Mesendoderm (in vitro differentiated cells): Measurements from ENCODE around the gene PCDHGB5.
"Not testable (repeated sequence)": the region's sequence is repeated elsewhere in the genome, so short reads cannot be mapped to it uniquely, and the experiment has no call there.

Source experiments
- DNase-seq: peaks from one replicate; pipeline ENCODE4 v3.0.0; 2013
- H2AK5ac ChIP-seq: 2 replicates; pipeline ENCODE4 v1.6.1; 2013; ENCODE audit warnings: low read length, inconsistent platforms
- H2BK120ac ChIP-seq: 2 replicates; pipeline ENCODE4 v1.6.1; 2013; ENCODE audit warnings: low read depth, mild to moderate bottlenecking, low read length, moderate library complexity, mixed read lengths
- H2BK15ac ChIP-seq: replicated peaks from 2 replicates; pipeline ENCODE4 v1.6.1; 2013; ENCODE audit warnings: low read depth, mild to moderate bottlenecking, moderate library complexity
- H2BK5ac ChIP-seq: 2 replicates; pipeline ENCODE4 v1.6.1; 2013; ENCODE audit warnings: low read length, inconsistent platforms
- H3K18ac ChIP-seq: 2 replicates; pipeline ENCODE4 v1.6.1; 2013; ENCODE audit warnings: mild to moderate bottlenecking, low read length, mixed read lengths
- H3K23ac ChIP-seq: one replicate; pipeline ENCODE4 v1.6.1; 2013; ENCODE audit warnings: low read length
- H3K27ac ChIP-seq: 2 replicates; pipeline ENCODE4 v1.5.1; 2013; ENCODE audit warnings: low read depth, mild to moderate bottlenecking, inconsistent platforms, low read length, moderate library complexity
- H3K27me3 ChIP-seq: 2 replicates; pipeline ENCODE4 v1.6.1; 2013; ENCODE audit warnings: low read length, control low read depth, mild to moderate bottlenecking, inconsistent platforms; ENCODE audit not compliant: insufficient read depth, poor library complexity
- H3K36me3 ChIP-seq: 2 replicates; pipeline ENCODE4 v1.6.1; 2013; ENCODE audit warnings: low read length, inconsistent platforms; ENCODE audit not compliant: control insufficient read depth, insufficient read depth
- H3K4ac ChIP-seq: one replicate; pipeline ENCODE4 v1.6.1; 2013; ENCODE audit warnings: low read depth, mild to moderate bottlenecking, low read length, moderate library complexity
- H3K4me1 ChIP-seq: 2 replicates; pipeline ENCODE4 v1.6.1; 2013; ENCODE audit warnings: low read depth, low read length, inconsistent platforms; ENCODE audit not compliant: control insufficient read depth
- H3K4me2 ChIP-seq: 2 replicates; pipeline ENCODE4 v1.6.1; 2013; ENCODE audit warnings: low read length
- H3K4me3 ChIP-seq: 2 replicates; pipeline ENCODE4 v1.5.1; 2013; ENCODE audit warnings: mild to moderate bottlenecking, low read length
- H3K56ac ChIP-seq: one replicate; pipeline ENCODE4 v1.6.1; 2013; ENCODE audit warnings: low read length
- H3K79me1 ChIP-seq: 2 replicates; pipeline ENCODE4 v1.6.1; 2013; ENCODE audit warnings: low read length, inconsistent platforms
- H3K79me2 ChIP-seq: 2 replicates; pipeline ENCODE4 v1.6.1; 2013; ENCODE audit warnings: mild to moderate bottlenecking, low read length; ENCODE audit not compliant: control insufficient read depth, insufficient read depth
- H3K9ac ChIP-seq: 2 replicates; pipeline ENCODE4 v1.6.1; 2013; ENCODE audit warnings: low read length, inconsistent platforms
- H4K5ac ChIP-seq: one replicate; pipeline ENCODE4 v1.6.1; 2013; ENCODE audit warnings: low read length
- H4K8ac ChIP-seq: one replicate; pipeline ENCODE4 v1.6.1; 2013; ENCODE audit warnings: low read depth, mild to moderate bottlenecking, control low read depth, low read length, moderate library complexity
- WGBS: extraction: QIAGEN DNeasy Blood & Tissue Kit; methylation state at CpG from one replicate; pipeline ENCODE4 v1.1.7; 2013; ENCODE audit warnings: low lambda C conversion rate, missing lambda C conversion rate; ENCODE audit not compliant: insufficient coverage; ENCODE audit errors: extremely low coverage; 5-methylcytosine and 5-hydroxymethylcytosine counted together

PCDHGB5 gene

GRCh38 chr5:141393267-141393666, 4.5 kb upstream of the PCDHGB5 start:
- Histone ChIP-seq H2BK15ac (no peak overlapping the region), H3K27ac (no peak overlapping the region), H3K4ac (no peak overlapping the region), H3K79me1 (no peaks in the 10 kb centered on the region), H2AK5ac (no peak overlapping the region), H3K18ac (no peak overlapping the region), H3K27me3 (no peaks in the 10 kb centered on the region), H3K4me3 (no peak overlapping the region), H3K79me2 (no peaks in the 10 kb centered on the region), H4K5ac (no peak overlapping the region), H3K36me3 (no peaks in the 10 kb centered on the region), H3K56ac (no peak overlapping the region), H3K4me2 (no peak overlapping the region), H2BK5ac (no peak overlapping the region), H3K4me1 (no peaks in the 10 kb centered on the region), H3K9ac (no peak overlapping the region), H4K8ac (no peak overlapping the region), H2BK120ac (no peak overlapping the region), H3K23ac (no peak overlapping the region)
- DNase-seq: no peak
- no CpG with 5 or more reads among the region's 21 CpGs for WGBS

- DNase-seq, H3K9ac ChIP-seq, H2BK5ac ChIP-seq, H3K79me1 ChIP-seq, H2BK15ac ChIP-seq, H3K4me3 ChIP-seq, H3K56ac ChIP-seq, H3K79me2 ChIP-seq, H3K27ac ChIP-seq, H3K4ac ChIP-seq, H2BK120ac ChIP-seq, H3K23ac ChIP-seq, H3K4me1 ChIP-seq, H4K8ac ChIP-seq, H2AK5ac ChIP-seq, H3K27me3 ChIP-seq, H3K4me2 ChIP-seq, H4K5ac ChIP-seq, H3K36me3 ChIP-seq, H3K18ac ChIP-seq: not testable (repeated sequence)
- no CpG with 5 or more reads among the region's 53 CpGs for WGBS
Observed at GRCh38 chr5:141394401-141395187, 3.2 kb upstream of the PCDHGB5 start.

DNA sequence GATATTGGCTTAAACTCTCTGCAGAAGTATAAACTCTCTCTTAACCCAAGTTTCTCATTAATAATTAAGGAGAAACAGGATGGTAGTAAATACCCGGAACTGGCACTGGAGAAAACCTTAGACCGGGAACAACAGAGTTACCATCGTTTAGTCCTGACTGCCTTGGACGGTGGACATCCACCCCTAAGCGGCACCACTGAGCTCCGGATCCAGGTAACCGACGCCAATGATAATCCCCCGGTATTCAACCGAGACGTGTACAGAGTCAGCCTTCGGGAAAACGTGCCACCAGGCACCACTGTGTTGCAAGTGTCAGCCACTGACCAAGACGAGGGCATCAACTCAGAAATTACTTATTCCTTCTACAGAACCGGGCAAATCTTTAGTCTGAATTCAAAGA, 861 bp downstream of the PCDHGB5 start:
- Histone ChIP-seq H3K79me2 (no peaks in the 10 kb centered on the region), H2AK5ac (no peak overlapping the region), H2BK120ac (no peak overlapping the region), H2BK15ac (no peak overlapping the region), H2BK5ac (no peak overlapping the region), H3K27ac (no peak overlapping the region), H3K4me1 (no peaks in the 10 kb centered on the region), H3K18ac (no peak overlapping the region), H3K23ac (no peak overlapping the region), H3K56ac (no peak overlapping the region), H3K4me3 (no peak overlapping the region), H3K79me1 (no peaks in the 10 kb centered on the region), H3K27me3 (no peaks in the 10 kb centered on the region), H4K8ac (no peak overlapping the region), H3K4ac (no peak overlapping the region), H3K36me3 (no peaks in the 10 kb centered on the region), H3K4me2 (no peak overlapping the region), H4K5ac (no peak overlapping the region), H3K9ac (no peak overlapping the region)
- DNase-seq: no peak
- no CpG with 5 or more reads among the region's 15 CpGs for WGBS

DNA sequence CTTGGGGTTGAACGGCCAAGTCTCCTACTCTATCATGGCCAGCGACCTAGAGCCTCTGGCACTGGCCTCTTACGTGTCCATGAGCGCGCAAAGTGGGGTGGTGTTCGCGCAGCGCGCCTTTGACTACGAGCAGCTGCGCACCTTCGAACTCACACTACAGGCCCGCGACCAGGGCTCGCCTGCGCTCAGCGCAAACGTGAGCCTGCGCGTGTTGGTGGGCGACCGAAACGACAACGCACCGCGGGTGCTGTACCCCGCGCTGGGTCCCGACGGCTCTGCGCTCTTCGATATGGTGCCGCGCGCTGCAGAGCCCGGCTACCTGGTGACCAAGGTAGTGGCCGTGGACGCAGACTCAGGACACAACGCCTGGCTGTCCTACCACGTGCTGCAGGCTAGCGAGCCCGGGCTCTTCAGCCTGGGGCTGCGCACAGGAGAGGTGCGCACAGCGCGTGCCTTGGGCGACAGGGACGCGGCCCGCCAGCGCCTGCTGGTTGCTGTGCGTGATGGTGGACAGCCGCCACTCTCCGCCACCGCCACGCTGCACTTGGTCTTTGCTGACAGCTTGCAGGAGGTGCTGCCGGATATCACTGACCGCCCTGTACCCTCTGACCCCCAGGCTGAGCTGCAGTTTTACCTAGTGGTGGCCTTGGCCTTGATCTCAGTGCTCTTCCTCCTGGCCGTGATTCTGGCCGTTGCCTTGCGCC, 2.0 kb downstream of the PCDHGB5 start:
- no peak overlapping the region for H2BK5ac ChIP-seq
- H3K4me2 ChIP-seq: no peak overlapping the region
- H3K56ac ChIP-seq: no peak overlapping the region
- H4K8ac ChIP-seq: no peak overlapping the region
- no peak overlapping the region for H3K4me3 ChIP-seq
- no peak overlapping the region for H2BK15ac ChIP-seq
- no peak overlapping the region for H3K27ac ChIP-seq
- H3K79me2 ChIP-seq: no peaks in the 10 kb centered on the region
- H3K36me3 ChIP-seq: no peaks in the 10 kb centered on the region
- H3K79me1 ChIP-seq: no peaks in the 10 kb centered on the region
- no CpG with 5 or more reads among the region's 61 CpGs for WGBS
- no peak for DNase-seq
- H3K4ac ChIP-seq: no peak overlapping the region
- H3K4me1 ChIP-seq: no peaks in the 10 kb centered on the region
- no peaks in the 10 kb centered on the region for H3K27me3 ChIP-seq
- no peak overlapping the region for H2AK5ac ChIP-seq
- H3K18ac ChIP-seq: no peak overlapping the region
- no peak overlapping the region for H4K5ac ChIP-seq
- H2BK120ac ChIP-seq: no peak overlapping the region
- no peak overlapping the region for H3K9ac ChIP-seq
- H3K23ac ChIP-seq: no peak overlapping the region

DNA sequence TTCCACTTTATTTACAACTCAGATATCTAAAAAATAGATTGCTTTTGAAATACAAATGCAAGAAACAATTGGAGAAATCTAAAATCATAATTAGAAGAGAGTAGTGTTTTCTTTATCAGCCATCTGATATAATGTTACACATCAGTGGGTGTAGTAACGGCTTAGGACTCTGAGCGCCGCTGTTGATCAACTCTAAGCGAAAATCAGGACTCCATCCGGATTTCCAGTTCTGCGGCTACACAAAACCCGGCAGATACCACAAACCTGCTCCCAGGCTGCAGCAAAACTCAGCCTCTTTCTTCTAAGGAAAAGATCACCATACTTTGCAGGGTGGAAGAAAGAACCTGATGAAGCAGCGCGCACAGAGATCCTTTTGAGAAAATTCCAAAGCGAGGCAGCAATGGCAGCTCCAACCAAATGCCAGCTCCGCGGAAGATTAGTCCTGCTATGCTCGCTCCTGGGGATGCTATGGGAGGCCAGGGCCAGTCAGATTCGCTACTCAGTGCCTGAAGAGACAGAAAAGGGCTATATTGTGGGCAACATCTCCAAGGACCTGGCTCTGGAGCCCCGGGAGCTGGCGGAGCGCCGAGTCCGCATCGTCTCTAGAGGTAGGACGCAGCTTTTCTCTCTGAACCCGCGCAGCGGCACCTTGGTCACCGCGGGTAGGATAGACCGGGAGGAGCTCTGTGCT, 5.0 kb downstream of the PCDHGB5 start, which contains the start of gene PCDHGA9:
Gene PCDHGA9, plus strand, starts transcription at position 226 of the 691 bp plus-strand sequence. Its CDS starts 175 bp downstream, at position 401.
- no peak within 1 kb of the TSS for H2AK5ac ChIP-seq
- H3K4me3 ChIP-seq: no peak within 1 kb of the TSS
- H2BK5ac ChIP-seq: no peak within 1 kb of the TSS
- no peak within 1 kb of the TSS for H3K4ac ChIP-seq
- H4K8ac ChIP-seq: no peak within 1 kb of the TSS
- no peak within 1 kb of the TSS for H3K56ac ChIP-seq
- H3K27ac ChIP-seq: no peak within 1 kb of the TSS
- no peak within 1 kb of the TSS for H3K18ac ChIP-seq
- no peaks in the 10 kb centered on the region for H3K36me3 ChIP-seq
- no CpG with 5 or more reads among the region's 27 CpGs for WGBS
- no peak for DNase-seq
- no peak within 1 kb of the TSS for H2BK120ac ChIP-seq
- no peak within 1 kb of the TSS for H2BK15ac ChIP-seq
- no peak within 1 kb of the TSS for H4K5ac ChIP-seq
- no peaks in the 10 kb centered on the region for H3K4me1 ChIP-seq
- no peaks in the 10 kb centered on the region for H3K27me3 ChIP-seq
- no peak within 1 kb of the TSS for H3K4me2 ChIP-seq
- H3K23ac ChIP-seq: no peak within 1 kb of the TSS
- no peaks in the 10 kb centered on the region for H3K79me2 ChIP-seq
- no peak within 1 kb of the TSS for H3K9ac ChIP-seq
- H3K79me1 ChIP-seq: no peaks in the 10 kb centered on the region
